Adipose tissue (tissue), 3 donors: ENCODE measurements around the gene TAF9. TPM values are rescaled to one million over a fixed set of nuclear protein-coding genes. Genes with fewer than 3 reads are reported as not detected.
"Not testable (repeated sequence)": the region's sequence is repeated elsewhere in the genome, so short reads cannot be mapped to it uniquely, and the experiment has no call there.

ENCODE experiments used
- H3K27ac ChIP-seq: one replicate; pipeline ENCODE4 v1.5.1; 2013; ENCODE audit warnings: low read depth, low read length
- WGBS, 3 donors: extraction: QIAGEN DNeasy Blood & Tissue Kit; methylation state at CpG; one replicate each; pipeline ENCODE4 v1.1.7; 2013; 5-methylcytosine and 5-hydroxymethylcytosine counted together
- polyA plus RNA-seq, 3 donors: library from polyadenylated mRNA; stranded (reverse); fragments of 200-250 nt; gene quantifications; one replicate each; pipeline ENCODE4 v1.2.3, GENCODE V29; 2013
- donor health status: healthy with polysubstance abuse.
- donor health status: Bipolar disorder and iron deficiency.
- donor health status: healthy.

TAF9 gene, protein sequence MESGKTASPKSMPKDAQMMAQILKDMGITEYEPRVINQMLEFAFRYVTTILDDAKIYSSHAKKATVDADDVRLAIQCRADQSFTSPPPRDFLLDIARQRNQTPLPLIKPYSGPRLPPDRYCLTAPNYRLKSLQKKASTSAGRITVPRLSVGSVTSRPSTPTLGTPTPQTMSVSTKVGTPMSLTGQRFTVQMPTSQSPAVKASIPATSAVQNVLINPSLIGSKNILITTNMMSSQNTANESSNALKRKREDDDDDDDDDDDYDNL
- polyA plus RNA-seq: 10 to 100 TPM; 33.4 to 65.1 (median 54.5) TPM

DNA sequence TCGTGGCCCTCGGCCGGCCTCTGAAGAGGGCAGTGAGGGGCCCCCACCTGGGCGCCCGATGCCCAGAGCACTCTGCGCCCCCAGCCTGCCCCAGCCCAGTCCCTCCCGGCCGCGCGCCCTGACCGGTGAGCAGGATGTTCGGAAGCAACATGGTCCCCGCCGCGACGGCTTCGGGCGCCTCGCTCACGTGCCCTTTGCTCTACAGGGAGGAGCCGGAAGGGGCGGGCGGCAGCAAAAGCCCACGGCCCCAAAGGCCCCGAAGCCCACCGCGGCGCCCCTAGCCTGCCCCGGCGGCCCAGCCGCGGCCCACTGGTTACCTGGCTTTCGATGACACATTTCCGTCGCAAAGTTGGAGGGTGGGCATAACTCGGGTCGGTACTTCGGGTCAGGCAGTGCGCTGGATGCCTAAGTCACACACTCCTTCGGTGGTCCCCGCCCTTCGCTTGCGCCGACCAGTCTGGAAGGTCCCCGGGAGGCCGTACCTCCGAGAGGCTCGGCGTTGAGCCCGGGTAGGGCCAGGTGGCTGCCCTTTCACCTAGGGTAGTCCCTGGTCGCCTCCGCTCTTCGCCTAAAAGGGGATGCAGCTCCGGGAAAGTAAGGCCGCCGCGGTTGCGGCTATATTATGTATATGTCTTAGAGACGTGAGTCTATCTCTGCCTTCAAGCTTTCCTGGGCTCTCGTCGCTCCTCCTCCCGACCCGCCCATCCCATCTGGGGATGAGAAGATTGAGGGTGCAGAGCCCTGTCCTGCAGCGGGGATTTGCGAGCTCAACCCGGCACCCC lies at the start of gene TAF9, which contains the start of the genes AK6 and RAD17:
Gene TAF9, minus strand, starts transcription at position 181 of the 782 bp plus-strand sequence. CDS start 3,783 bp downstream, outside the sequence.
Gene AK6, minus strand, starts transcription at position 181 of the 782 bp plus-strand sequence. Its CDS starts 30 bp downstream, at position 151.
Gene RAD17, plus strand, starts transcription at position 479 of the 782 bp plus-strand sequence. CDS start 2,391 bp downstream, outside the sequence.
- 0 to 1% (median 0%) methylated on average over 60 to 66 of the region's 66 CpGs for WGBS, 3 donors
- peak within 1 kb of the TSS; percentile 89 for H3K27ac ChIP-seq

DNA sequence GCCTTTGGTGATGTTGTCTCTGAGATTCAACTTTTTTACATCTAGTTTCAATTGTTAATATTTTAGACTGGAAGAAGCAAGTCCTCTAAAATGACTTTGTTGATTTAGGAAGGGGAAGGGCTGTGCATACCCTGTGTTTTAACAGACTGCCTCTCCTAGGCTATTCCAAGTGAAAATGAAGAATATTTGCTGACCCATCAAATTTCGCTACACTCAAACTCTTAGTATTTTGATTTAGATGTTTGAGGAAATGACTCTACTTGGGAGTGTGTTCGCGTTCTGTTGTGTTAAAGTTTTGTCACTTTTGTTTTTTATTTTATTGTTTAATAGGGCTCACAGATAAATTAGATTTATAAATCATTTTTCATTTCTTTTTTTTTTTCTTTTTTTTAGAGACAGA lies 49.2 kb upstream of the TAF9 start:
- no peak overlapping the region for H3K27ac ChIP-seq
- WGBS, 3 donors: 90 to 96% (median 92%) methylated on average over 3 of the region's 3 CpGs

DNA sequence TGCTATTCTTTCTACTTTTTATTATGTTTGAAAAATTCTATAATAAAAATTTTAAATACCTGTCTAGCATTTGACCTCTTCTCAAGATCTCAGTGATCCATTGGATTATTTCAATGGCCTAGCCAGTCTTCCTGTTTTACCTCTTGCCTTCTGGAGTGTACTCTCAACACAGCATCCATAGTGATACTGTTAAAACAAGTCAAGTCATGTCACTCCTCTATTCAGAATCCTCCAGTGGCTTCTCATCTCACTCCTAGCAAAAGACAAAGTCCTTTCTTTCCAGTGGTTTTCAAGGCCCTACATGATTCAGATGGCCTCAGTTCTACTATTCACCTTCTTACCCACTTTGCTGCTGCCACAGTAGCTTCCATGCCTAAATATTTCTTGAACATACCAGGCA lies 47.4 kb upstream of the TAF9 start:
- no peak overlapping the region for H3K27ac ChIP-seq

DNA sequence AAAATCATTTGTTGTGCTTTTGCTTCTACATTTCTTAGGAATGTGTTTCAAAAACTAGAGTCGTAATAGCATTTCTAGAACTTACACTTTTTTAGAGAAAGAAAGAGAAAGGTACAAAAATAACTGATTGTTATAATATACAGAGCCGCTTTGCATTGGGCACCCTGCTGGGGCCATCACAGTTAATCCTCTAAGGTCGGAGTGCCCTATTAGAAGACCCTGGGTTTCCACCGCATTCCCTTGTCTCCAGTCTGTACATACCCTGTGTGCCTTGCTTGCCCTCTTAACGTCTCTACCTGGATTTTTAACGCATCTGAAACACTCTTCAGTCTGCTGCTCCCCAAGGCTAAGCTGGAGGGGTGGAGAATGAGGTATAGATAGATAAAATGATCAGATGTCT lies 46.9 kb upstream of the TAF9 start:
- no peak overlapping the region for H3K27ac ChIP-seq
- 24 to 95% (median 91%) methylated on average over 6 of the region's 6 CpGs for WGBS, 3 donors

DNA sequence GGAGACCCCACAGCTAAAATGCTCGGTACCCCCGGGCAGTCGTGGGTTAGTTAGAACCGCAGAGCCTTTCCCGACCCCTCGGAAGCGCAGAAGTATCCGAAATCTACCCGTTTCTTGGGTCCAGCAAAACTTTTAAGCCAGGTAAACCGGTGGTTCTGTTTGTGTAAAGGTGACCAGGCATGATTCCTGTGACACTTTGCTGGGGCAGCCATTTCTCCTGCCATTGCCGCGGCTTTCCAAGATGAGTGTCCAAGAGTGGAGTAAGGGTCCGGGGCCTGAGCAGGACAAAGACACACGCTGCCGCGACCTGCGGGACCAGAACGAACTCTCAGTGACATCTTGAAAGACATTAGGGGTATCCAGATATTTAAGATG lies 46.3 kb upstream of the TAF9 start:
- H3K27ac ChIP-seq: no peak overlapping the region
- 11 to 64% (median 57%) methylated on average over 18 of the region's 18 CpGs for WGBS, 3 donors

DNA sequence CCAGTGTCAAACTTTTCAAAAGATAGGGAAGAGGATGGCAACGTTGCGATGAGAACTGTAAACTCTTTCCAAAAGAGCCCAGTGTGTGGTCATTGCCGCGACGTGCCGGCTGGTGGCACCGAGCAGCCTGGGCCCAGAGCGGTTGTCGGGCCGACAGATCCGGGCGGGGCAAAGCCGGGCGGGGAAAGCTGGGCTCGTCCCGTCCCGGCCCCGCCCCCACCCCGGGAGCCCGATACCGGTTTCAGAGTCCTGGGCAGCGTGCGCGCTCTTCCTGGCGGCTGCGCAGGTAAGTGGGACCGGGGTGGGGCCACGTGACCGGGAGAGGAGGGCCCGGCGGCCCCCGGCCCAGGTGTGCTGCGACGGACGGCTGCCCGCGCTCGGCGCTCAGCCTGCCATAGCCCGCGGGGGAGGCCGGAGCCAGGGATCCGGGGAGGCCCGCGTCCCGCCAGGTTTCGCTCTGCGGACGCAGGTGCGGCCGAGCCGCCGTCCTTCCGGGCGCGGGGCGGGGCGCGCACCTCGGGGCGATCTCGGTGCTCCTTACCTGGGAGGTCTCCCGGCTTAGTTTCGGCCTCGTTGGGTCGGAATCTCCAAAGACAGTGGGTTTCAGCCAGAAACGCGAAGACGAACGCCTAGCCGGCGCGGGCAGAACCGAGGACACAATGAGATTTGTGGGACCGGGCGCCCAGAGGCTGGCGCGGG lies 45.7 kb upstream of the TAF9 start, which contains the start of gene MARVELD2:
Gene MARVELD2, plus strand, starts transcription at position 232 of the 699 bp plus-strand sequence. CDS start 4,270 bp downstream, outside the sequence.
- no peak within 1 kb of the TSS for H3K27ac ChIP-seq
- WGBS, 3 donors: 7 to 37% (median 19%) methylated on average over 60 to 78 of the region's 78 CpGs

DNA sequence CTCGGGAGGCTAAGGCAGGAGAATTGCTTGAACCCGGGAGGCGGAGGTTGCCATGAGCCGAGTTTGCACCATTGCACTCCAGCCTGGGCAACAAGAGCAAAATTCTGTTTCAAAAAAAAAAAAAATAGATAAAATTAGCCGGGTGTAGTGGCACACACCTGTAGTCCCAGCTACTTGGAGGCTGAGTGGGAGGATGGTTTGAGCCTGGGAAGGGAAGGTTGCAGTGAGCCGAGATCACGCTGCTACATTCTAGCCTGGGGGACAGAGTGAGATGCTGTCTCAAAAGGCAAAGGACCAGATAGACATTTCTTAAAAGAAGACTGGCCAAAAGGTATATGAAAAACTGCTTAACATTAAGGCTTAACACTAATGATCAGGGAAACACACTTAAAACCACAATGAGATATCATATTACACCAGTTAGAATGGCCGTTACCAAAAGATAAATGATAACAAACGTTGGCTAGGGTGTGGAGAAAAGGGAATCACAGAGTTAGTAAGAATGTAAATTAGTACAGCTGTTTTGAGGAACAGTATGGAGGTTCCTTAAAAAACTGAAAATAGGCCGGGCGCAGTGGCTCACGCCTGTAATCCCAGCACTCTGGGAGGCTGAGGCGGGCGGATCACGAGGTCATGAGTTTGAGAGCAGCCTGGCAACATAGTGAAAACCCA lies 35.5 kb upstream of the TAF9 start:
- H3K27ac ChIP-seq: no peak overlapping the region
- 88 to 90% (median 89%) methylated on average over 15 of the region's 15 CpGs for WGBS, 3 donors

DNA sequence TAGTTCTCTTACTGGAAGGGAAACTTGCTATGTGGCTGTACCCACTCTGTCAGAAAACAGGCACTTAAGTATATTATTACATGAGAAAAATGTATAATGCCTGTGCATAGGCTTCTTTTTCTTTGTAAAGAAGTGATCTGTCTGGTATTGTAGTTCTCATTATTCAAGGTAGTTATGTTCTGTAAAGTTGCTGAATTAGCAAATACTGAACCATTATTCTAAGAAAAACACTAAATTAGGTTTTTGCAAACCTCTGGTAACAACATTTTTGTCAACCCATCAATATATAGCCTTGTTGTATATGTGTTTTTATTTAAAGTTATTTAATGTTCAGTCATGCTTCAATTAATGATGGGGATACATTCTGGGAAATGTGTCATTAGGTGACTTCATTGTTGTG lies 9.1 kb upstream of the TAF9 start:
- H3K27ac ChIP-seq: no peak overlapping the region

DNA sequence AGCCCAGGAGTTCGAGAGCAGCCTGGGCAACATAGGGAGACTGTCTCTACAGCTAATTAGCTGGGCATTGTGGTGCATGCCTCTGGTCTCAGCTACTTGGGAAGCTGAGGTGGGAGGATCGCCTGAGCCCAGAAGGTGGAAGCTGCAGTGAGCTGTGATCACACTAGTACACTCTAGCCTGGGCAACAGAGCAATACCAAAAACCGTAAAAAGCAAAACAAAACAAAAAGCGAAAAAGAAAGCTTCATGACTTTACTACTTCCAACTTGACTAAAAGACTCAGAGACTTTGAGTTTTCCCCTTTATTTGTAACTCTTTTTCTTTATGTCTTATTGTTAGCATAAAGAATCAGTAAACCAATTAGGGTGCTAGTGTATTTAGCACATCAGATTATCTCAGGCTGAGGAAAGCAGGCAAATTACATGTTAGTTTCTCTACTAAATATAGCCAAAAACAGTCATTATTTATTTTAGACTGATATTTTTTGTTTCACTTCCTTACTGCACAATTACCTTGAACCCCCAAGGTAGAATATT lies 5.7 kb upstream of the TAF9 start:
- no peak overlapping the region for H3K27ac ChIP-seq
- WGBS, 3 donors: 92 to 97% (median 93%) methylated on average over 4 of the region's 4 CpGs

DNA sequence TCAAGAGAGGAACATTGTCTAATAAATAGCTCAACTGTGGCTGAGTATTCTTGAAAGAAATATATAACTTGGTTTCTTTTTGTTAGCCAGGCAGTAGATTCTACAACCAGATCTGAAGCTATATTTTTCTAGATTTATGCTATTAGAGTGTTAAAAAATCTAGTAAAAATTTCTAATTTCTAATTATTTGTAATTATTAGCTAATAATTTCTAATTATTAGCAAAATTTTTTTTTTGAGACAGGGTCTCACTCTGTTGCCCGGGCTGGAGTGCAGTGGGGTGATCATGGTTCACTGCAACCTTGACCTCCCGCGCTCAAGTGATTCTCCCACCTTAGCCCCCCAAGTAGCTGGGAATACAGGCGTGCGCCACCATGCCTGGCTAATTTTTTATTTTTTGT lies 3.1 kb upstream of the TAF9 start:
- 97 to 98% (median 97%) methylated on average over 5 of the region's 5 CpGs for WGBS, 3 donors
- no peak overlapping the region for H3K27ac ChIP-seq

DNA sequence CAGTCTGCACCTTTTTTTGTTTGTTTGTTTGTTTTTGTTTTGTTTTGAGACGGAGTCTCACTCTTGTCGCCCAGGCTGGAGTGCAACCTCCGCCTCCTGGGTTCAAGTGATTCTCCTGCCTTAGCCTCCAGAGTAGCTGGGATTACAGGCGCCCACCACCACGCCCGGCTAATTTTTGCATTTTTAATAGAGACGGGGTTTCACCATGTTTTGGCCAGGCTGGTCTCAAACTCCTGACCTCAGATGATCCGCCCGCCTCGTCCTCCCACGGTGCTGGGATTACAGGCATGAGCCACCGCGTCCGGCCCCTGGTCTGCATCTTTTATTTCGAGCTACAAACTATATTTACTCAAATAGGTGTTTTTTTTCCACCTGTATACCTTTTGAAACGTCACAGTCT lies 1.0 kb upstream of the TAF9 start:
- 1 to 2% (median 2%) methylated on average over 16 of the region's 16 CpGs for WGBS, 3 donors
- H3K27ac ChIP-seq: not testable (repeated sequence)

DNA sequence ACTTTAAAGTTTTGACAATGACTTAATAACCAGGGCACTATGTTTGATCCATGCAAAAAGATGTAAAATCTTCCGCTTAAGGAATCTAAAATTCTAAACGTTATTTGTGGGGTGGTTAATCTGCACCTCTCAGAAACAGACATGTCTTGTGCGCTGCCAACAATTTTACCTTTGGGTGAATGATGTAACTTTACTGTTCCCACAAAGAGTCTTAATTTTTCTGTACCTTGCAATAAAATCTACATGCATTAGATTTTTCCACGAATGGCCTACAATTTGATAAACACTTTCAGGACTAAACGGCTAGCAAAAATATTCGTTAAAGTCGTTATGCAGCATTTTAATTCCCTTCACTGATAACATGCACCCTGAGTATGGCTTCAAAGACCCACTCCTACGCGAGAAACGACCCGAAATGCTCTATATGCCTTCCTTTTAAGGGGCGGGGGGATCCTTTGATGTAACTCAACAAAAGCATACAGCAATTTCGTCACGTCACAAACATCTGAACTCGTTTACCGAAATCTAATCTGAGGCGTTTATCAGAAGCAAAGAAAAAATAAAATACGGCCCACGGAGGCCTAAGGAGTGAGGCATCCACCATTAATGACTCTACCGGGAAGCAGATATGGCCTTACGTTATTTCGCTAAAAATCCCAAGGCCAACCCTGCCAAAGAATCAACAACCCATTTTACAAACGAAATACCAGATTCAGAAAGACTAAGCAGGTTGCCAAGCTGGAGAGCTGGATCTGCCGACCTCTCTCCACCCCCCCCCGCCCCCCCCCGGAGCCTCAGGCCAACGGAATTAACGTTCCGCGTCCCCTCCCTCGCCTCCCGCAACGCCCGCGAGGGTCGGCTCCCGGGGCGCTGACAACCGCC lies 621 bp downstream of the TAF9 start:
- 1 to 2% (median 2%) methylated on average over 36 to 39 of the region's 39 CpGs for WGBS, 3 donors
- peak overlapping the region; percentile 89 for H3K27ac ChIP-seq

DNA sequence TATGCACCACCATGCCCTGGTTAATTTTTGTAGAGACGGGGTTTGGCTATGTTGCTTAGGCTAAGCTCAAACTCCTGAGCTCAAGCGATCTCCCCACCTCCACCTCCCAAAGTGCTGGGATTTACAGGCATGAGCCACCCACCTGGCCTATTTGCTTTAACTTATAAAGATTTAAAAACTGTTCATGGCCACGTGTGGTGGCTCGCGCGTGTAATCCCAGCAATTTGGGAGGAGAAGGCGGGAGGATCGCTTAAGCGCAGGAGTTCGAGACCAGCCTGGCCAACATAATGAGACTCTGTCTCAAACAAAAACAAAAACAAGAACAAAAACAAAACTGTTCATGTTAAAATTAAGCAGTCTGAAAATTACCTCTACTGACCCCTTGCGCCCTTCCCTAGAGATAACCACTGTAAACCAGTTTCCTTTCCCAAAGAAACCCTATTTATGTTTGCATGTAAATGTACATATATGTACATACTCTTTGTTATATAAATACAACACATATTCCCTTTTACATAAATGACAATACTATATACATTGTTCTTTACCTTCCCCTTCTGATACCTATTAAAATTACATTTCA lies 1.5 kb downstream of the TAF9 start:
- H3K27ac ChIP-seq: no peak overlapping the region
- WGBS, 3 donors: 85 to 93% (median 92%) methylated on average over 11 of the region's 11 CpGs

DNA sequence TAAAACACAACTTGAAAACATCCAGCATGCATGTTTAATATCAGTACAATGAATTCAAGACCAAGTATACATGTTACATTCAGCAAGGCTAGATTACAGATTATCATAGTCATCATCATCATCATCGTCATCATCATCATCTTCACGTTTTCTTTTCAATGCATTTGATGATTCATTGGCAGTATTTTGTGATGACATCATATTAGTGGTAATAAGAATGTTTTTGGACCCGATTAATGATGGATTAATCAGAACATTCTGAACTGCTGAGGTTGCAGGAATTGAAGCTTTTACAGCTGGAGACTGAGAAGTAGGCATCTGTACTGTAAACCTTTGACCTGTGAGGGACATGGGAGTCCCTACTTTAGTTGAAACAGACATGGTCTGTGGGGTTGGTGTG lies 4.5 kb downstream of the TAF9 start:
- H3K27ac ChIP-seq: no peak overlapping the region
- 68 to 80% (median 76%) methylated on average over 3 of the region's 3 CpGs for WGBS, 3 donors

DNA sequence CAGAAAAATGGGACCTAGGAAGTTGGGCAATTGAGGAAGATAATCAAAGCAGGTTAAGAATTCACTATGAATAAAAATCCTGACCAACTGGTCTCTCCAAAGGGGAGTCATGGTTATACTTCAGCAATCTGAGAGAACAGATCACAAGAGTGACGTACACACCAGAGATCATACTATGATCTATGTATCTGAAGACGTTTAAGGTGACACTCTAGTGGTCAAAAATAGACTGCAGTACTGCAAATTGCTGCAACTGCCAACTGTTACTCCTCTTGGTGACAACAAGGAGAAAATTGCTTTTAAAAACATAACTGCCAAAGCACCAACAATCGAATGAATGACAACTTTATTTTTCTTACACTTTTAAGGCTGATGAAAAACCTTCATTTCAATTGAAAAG lies 4.9 kb downstream of the TAF9 start:
- H3K27ac ChIP-seq: no peak overlapping the region
- WGBS, 3 donors: 60 to 67% (median 62%) methylated on average over 3 of the region's 3 CpGs

DNA sequence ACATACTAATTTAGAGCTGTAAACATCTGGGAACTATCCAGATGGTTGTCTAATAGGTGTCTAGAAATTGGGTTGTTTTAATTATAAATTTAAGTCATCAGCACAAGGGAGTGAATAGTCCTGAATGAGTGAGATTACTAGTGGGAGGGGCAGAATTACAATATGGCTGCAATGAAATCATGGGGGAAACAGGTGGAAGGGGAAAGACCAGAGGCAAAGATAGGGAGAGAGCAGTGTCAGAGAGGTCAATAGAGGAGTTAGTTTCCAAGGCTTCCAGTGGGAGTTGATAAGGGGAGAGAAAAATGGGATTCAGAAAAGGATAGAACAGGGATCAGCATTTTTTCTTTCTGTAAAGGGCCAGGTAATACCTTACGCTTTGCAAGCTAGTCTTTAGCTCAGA lies 8.9 kb downstream of the TAF9 start:
- 94 to 100% (median 96%) methylated on average over 1 of the region's 1 CpG for WGBS, 3 donors
- H3K27ac ChIP-seq: no peak overlapping the region

DNA sequence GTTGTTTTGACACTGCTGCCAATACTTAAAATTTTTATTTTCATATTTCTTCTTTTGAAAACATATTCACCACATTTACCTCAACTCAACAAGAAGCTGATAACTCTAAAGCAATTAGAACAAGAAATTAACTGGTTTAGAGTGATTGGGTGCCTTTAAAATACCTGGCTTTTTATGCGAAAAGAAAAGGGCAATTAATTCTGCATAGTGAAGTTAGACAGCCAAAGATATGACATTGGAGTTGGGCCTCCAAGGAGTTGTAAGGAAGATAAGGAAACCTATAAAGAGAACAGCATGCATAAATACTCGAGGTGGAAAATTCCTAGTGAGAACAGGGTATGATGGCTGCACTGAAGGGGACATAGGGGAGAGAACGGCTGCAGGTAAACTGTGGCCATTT lies 9.6 kb downstream of the TAF9 start:
- no peak overlapping the region for H3K27ac ChIP-seq
- 64 to 83% (median 78%) methylated on average over 3 of the region's 3 CpGs for WGBS, 3 donors
